Common myeloid progenitor, CD34-positive (primary cell): ENCODE results near the gene SGSM1.

Experiments
- CTCF ChIA-PET: fragments of 350-600 bp; sonication (Branson Sonifier 250); formaldehyde crosslinking; loops from one replicate; lab custom pipeline; 2021; ENCODE audit warnings: antibody characterized with exemption; lab: Charles Lee
- POLR2A ChIA-PET: fragments of 350-600 bp; sonication (Branson Sonifier 250); formaldehyde crosslinking; loops from one replicate; lab custom pipeline; 2021; ENCODE audit warnings: antibody characterized with exemption; lab: Charles Lee
- DNase-seq, 3 donors: peaks; one replicate each; pipeline versions ENCODE4 v3.0.0 to v3.0.0-alpha.2; 2013
- H3K27ac ChIP-seq, 2 experiments: 1 replicate in 1 of 2; 2 replicates in 1 of 2; pipeline ENCODE4 v1.7.0; 2013; ENCODE audit warnings: inconsistent platforms in 2 of 2, low read length in 2 of 2, mild to moderate bottlenecking in 2 of 2, low read depth in 1 of 2, moderate library complexity in 1 of 2; ENCODE audit not compliant: severe bottlenecking in 2 of 2, insufficient read depth in 1 of 2, poor library complexity in 1 of 2
- H3K27me3 ChIP-seq, 5 experiments: replicated peaks in 2 of 5; 1 replicate in 3 of 5; 2 replicates in 2 of 5; pipeline versions ENCODE4 v1.6.1 to v1.7.0; 2013; ENCODE audit warnings: low read length in 4 of 5, mild to moderate bottlenecking in 2 of 5, moderate library complexity in 2 of 5, inconsistent platforms in 1 of 5; ENCODE audit not compliant: insufficient read depth in 5 of 5, control insufficient read depth in 4 of 5
- H3K36me3 ChIP-seq, 4 experiments: 1 replicate in 2 of 4; 2 replicates in 2 of 4; pipeline versions ENCODE4 v1.6.1 to v1.7.0; 2013; ENCODE audit warnings: low read length in 3 of 4, control low read depth in 1 of 4, mild to moderate bottlenecking in 1 of 4; ENCODE audit not compliant: control insufficient read depth in 4 of 4, insufficient read depth in 4 of 4
- H3K4me1 ChIP-seq, 4 experiments: 1 replicate in 3 of 4; 2 replicates in 1 of 4; pipeline versions ENCODE4 v1.6.1 to v1.7.1; 2013; ENCODE audit warnings: low read length in 3 of 4, mild to moderate bottlenecking in 3 of 4, control low read depth in 1 of 4, inconsistent platforms in 1 of 4, moderate library complexity in 1 of 4; ENCODE audit not compliant: control insufficient read depth in 4 of 4, insufficient read depth in 4 of 4; ENCODE audit errors: control extremely low read depth in 1 of 4
- H3K4me3 ChIP-seq, 7 experiments: 1 replicate in 4 of 7; 2 replicates in 3 of 7; pipeline versions ENCODE4 v1.5.1 to v1.7.0; 2013; ENCODE audit warnings: mild to moderate bottlenecking in 7 of 7, low read length in 6 of 7, moderate library complexity in 6 of 7, inconsistent platforms in 2 of 7, low read depth in 2 of 7, control low read depth in 1 of 7; ENCODE audit not compliant: insufficient read depth in 4 of 7, control insufficient read depth in 1 of 7; ENCODE audit errors: extremely low read depth in 1 of 7
- H3K9me3 ChIP-seq, 5 experiments: 1 replicate in 4 of 5; 2 replicates in 1 of 5; pipeline versions ENCODE4 v1.6.1 to v1.7.1; 2013; ENCODE audit warnings: low read length in 4 of 5, mild to moderate bottlenecking in 2 of 5, inconsistent platforms in 1 of 5, low read depth in 1 of 5, moderate library complexity in 1 of 5; ENCODE audit not compliant: control insufficient read depth in 4 of 5, insufficient read depth in 2 of 5; ENCODE audit errors: control extremely low read depth in 1 of 5
- WGBS: methylation state at CpG from one replicate; pipeline ENCODE4 v1.1.5; 2013; ENCODE audit not compliant: insufficient coverage; 5-methylcytosine and 5-hydroxymethylcytosine counted together

The SGSM1 gene

GRCh38 chr22:24809331-24809730, 3.3 kb downstream of the SGSM1 start:
- WGBS = 74% methylated on average over 2 of the region's 2 CpGs
- CTCF ChIA-PET = interaction anchor here (1.8 kb wide), 1 partner anchor 41 kb away, joined by 6 read pairs; no protein-coding TSS in a partner anchor
- no peak for DNase-seq

GRCh38 chr22:24810043-24810749, 4.2 kb downstream of the SGSM1 start:
- Histone ChIP-seq H3K36me3 (no peaks in the 10 kb centered on the region), H3K9me3 (no peaks in the 10 kb centered on the region), H3K27me3 (peaks cover 0 to 7% (median 0%) of the 10 kb centered on the region in 5 experiments), H3K4me1 (peaks cover 0 to 37% (median 16%) of the 10 kb centered on the region in 4 experiments), H3K27ac (no peak overlapping the region), H3K4me3 (no peak overlapping the region)
- CTCF ChIA-PET = interaction anchor here (1.8 kb wide), 1 partner anchor 40 kb away, joined by 6 read pairs; no protein-coding TSS in a partner anchor
- DNase-seq = no peak
- WGBS = 85% methylated on average over 13 of the region's 14 CpGs
- POLR2A ChIA-PET = no interaction called here

More at GRCh38 chr22:24809331-24809730, 3.3 kb downstream of the SGSM1 start:
- POLR2A ChIA-PET = no interaction called here
- no peak overlapping the region for H3K4me3 ChIP-seq
- no peaks in the 10 kb centered on the region for H3K36me3 ChIP-seq
- H3K27ac ChIP-seq = no peak overlapping the region
- H3K9me3 ChIP-seq = no peaks in the 10 kb centered on the region
- peaks cover 0 to 7% (median 0%) of the 10 kb centered on the region in 5 experiments for H3K27me3 ChIP-seq
- peaks cover 0 to 37% (median 16%) of the 10 kb centered on the region in 4 experiments for H3K4me1 ChIP-seq

GRCh38 chr22:24812950-24813775, 7.2 kb downstream of the SGSM1 start:
- no peak overlapping the region for H3K27ac ChIP-seq
- peaks cover 0 to 5% (median 0%) of the 10 kb centered on the region in 5 experiments for H3K27me3 ChIP-seq
- WGBS = 71% methylated on average over 13 of the region's 13 CpGs
- POLR2A ChIA-PET = no interaction called here
- DNase-seq = peak in 1 of 3 donors; percentile 65
- H3K4me1 ChIP-seq = peaks cover 0 to 29% (median 11%) of the 10 kb centered on the region in 4 experiments
- CTCF ChIA-PET = interaction anchor here (0.6 to 1.5 kb wide), 5 partner anchors 10 to 895 kb away, joined by 3 to 6 read pairs (median 3); no protein-coding TSS in a partner anchor
- no peaks in the 10 kb centered on the region for H3K36me3 ChIP-seq
- H3K4me3 ChIP-seq = peak overlapping the region in 1 of 7 experiments; percentile 30
- peaks cover 0 to 14% (median 10%) of the 10 kb centered on the region in 5 experiments for H3K9me3 ChIP-seq

GRCh38 chr22:24813861-24814770, 8.1 kb downstream of the SGSM1 start:
- no peak overlapping the region for H3K27ac ChIP-seq
- H3K4me3 ChIP-seq = no peak overlapping the region
- ChIA-PET CTCF (interaction anchor here (1.3 kb wide), 1 partner anchor 11 kb away, joined by 4 read pairs; no protein-coding TSS in a partner anchor), POLR2A (no interaction called here)
- WGBS = 95% methylated on average over 8 of the region's 9 CpGs
- no peak for DNase-seq
- peaks cover 0 to 29% (median 11%) of the 10 kb centered on the region in 4 experiments for H3K4me1 ChIP-seq
- H3K27me3 ChIP-seq = peaks cover 0 to 5% (median 0%) of the 10 kb centered on the region in 5 experiments
- no peaks in the 10 kb centered on the region for H3K36me3 ChIP-seq
- H3K9me3 ChIP-seq = peaks cover 0 to 14% (median 10%) of the 10 kb centered on the region in 5 experiments

- 92% methylated on average over 4 of the region's 4 CpGs for WGBS
- Histone ChIP-seq H3K4me3 (no peak overlapping the region), H3K9me3 (peaks cover 0 to 14% (median 10%) of the 10 kb centered on the region in 5 experiments), H3K36me3 (no peaks in the 10 kb centered on the region), H3K27me3 (no peaks in the 10 kb centered on the region), H3K27ac (no peak overlapping the region), H3K4me1 (peaks cover 0 to 24% (median 13%) of the 10 kb centered on the region in 4 experiments)
- ChIA-PET CTCF (no interaction called here), POLR2A (no interaction called here)
- DNase-seq = no peak
Observed at GRCh38 chr22:24816806-24817205, 10.8 kb downstream of the SGSM1 start.

- ChIA-PET POLR2A (no interaction called here), CTCF (no interaction called here)
- DNase-seq = no peak
- H3K4me1 ChIP-seq = peaks cover 0 to 4% (median 2%) of the 10 kb centered on the region in 4 experiments
- H3K36me3 ChIP-seq = no peaks in the 10 kb centered on the region
- H3K4me3 ChIP-seq = no peak overlapping the region
- peaks cover 0 to 3% (median 0%) of the 10 kb centered on the region in 5 experiments for H3K27me3 ChIP-seq
- WGBS = 90% methylated on average over 1 of the region's 2 CpGs
- peaks cover 0 to 14% (median 10%) of the 10 kb centered on the region in 5 experiments for H3K9me3 ChIP-seq
- no peak overlapping the region for H3K27ac ChIP-seq
Observed at GRCh38 chr22:24819487-24819886, 13.5 kb downstream of the SGSM1 start.
